ENCODE data around the gene SPECC1L. TPM values are rescaled to one million over a fixed set of nuclear protein-coding genes. Genes with fewer than 3 reads are reported as not detected.
A peak's percentile ranks its signal among the peaks of the same experiment; 100 is the strongest.

SPECC1L gene
- total and polyA plus RNA-seq, 7 experiments from 2014 or later, result 14.6 to 69.0 (median 39.9) TPM

DNA sequence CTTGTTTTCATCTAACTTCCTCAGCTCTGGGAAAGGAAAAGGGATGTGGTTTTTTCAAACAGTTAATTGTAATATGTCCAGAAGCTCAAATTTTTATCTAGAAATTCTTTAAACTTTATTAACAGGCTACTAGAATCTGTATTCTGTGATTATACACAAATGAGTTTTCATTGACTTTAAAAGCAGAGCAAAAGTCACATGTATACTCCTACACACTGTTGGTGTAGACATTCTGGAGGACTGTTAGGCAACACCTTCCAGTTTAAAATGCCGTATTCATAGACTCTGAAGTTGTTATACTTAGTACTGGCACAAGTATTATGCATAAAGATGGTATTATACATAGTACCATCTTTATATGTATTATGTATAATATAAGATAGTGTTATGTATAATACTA is 64.9 kb downstream of the SPECC1L start:
- ChIA-PET CTCF (no interaction called here), POLR2A (no interaction called here)
- intact Hi-C loops (cut with micrococcal nuclease), result no loop called here
- no peaks in the 10 kb centered on the region for H3K27me3 Mint-ChIP-seq
- H3K4me3 Mint-ChIP-seq, result peak overlapping the region in 2 of 10 donors; percentile 25 to 30
- DNase-seq (no peak), ATAC-seq (no peak)
- peak overlapping the region in 5 of 9 donors; percentile 35 to 77 (median 58) for H3K27ac Mint-ChIP-seq
- H3K4me3 ChIP-seq (ENCODE audit: low read length), result no peak overlapping the region
- H3K4me1 ChIP-seq (ENCODE audit: control insufficient read depth in 2 of 2, insufficient read depth in 2 of 2, low read length in 2 of 2), result no peaks in the 10 kb centered on the region
- H3K4me1 Mint-ChIP-seq, result peaks cover 9 to 23% (median 13%) of the 10 kb centered on the region in 7 donors
- H3K27me3 ChIP-seq (ENCODE audit: control insufficient read depth in 2 of 2, insufficient read depth in 2 of 2, low read length in 2 of 2), result no peaks in the 10 kb centered on the region
- no peaks in the 10 kb centered on the region for H3K9me3 ChIP-seq (ENCODE audit: control insufficient read depth in 2 of 3, low read length in 3 of 3)
- no peak overlapping the region for H3K27ac ChIP-seq (ENCODE audit: low read depth, low read length)
- peaks cover 9 to 39% (median 18%) of the 10 kb centered on the region in 5 donors for H3K36me3 Mint-ChIP-seq
- H3K36me3 ChIP-seq (ENCODE audit: control insufficient read depth in 2 of 3, insufficient read depth in 3 of 3, low read length in 3 of 3), result peaks cover 0 to 55% (median 18%) of the 10 kb centered on the region in 3 experiments
- H3K9me3 Mint-ChIP-seq, result no peaks in the 10 kb centered on the region

DNA sequence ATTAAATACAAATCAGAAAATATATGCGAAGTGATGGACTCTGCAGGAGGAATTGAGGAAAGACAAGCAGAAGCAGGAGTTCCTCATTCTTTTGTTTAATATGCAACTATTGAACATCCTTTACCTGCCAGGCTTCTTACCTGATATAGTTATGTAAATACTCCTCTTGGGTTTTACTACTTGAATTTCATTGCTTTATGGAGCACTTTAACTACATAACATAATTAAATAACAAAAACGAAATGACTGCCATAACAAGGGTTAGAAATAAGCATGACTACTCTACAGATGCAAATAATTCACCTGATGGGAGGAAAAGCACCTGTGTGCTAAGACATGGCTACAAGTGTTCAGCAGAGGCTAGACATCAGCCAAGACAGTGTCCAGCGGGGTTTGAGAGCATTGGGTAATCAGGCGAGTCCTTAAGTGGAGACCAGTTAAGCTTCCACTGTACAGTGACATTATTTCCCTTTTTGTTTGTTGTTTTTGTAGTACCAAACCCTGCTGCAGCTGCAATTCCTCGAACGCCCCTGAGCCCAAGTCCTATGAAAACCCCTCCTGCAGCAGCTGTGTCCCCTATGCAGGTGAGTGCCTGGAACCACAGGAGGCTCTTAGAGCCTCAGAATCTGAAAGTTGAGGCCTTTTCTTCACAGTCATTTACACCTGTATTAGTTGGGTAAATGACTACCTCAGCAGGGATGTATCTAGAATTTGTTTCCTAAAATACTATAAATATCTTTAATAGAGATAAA is 67.4 kb downstream of the SPECC1L start:
- peaks cover 0 to 58% (median 18%) of the 10 kb centered on the region in 3 experiments for H3K36me3 ChIP-seq (ENCODE audit: control insufficient read depth in 2 of 3, insufficient read depth in 3 of 3, low read length in 3 of 3)
- no peak overlapping the region for H3K4me3 ChIP-seq (ENCODE audit: low read length)
- ChIA-PET POLR2A (no interaction called here), CTCF (no interaction called here)
- H3K27ac ChIP-seq (ENCODE audit: low read depth, low read length), result no peak overlapping the region
- peaks cover 8 to 20% (median 10%) of the 10 kb centered on the region in 7 donors for H3K4me1 Mint-ChIP-seq
- no peak overlapping the region for H3K27ac Mint-ChIP-seq
- DNase-seq (no peak), ATAC-seq (no peak)
- H3K36me3 Mint-ChIP-seq, result peaks cover 9 to 49% (median 32%) of the 10 kb centered on the region in 5 donors
- no peaks in the 10 kb centered on the region for H3K9me3 Mint-ChIP-seq
- no peaks in the 10 kb centered on the region for H3K27me3 ChIP-seq (ENCODE audit: control insufficient read depth in 2 of 2, insufficient read depth in 2 of 2, low read length in 2 of 2)
- H3K9me3 ChIP-seq (ENCODE audit: control insufficient read depth in 2 of 3, low read length in 3 of 3), result no peaks in the 10 kb centered on the region
- intact Hi-C loops (cut with micrococcal nuclease), result no loop called here
- no peaks in the 10 kb centered on the region for H3K4me1 ChIP-seq (ENCODE audit: control insufficient read depth in 2 of 2, insufficient read depth in 2 of 2, low read length in 2 of 2)
- H3K4me3 Mint-ChIP-seq, result no peak overlapping the region
- no peaks in the 10 kb centered on the region for H3K27me3 Mint-ChIP-seq

DNA sequence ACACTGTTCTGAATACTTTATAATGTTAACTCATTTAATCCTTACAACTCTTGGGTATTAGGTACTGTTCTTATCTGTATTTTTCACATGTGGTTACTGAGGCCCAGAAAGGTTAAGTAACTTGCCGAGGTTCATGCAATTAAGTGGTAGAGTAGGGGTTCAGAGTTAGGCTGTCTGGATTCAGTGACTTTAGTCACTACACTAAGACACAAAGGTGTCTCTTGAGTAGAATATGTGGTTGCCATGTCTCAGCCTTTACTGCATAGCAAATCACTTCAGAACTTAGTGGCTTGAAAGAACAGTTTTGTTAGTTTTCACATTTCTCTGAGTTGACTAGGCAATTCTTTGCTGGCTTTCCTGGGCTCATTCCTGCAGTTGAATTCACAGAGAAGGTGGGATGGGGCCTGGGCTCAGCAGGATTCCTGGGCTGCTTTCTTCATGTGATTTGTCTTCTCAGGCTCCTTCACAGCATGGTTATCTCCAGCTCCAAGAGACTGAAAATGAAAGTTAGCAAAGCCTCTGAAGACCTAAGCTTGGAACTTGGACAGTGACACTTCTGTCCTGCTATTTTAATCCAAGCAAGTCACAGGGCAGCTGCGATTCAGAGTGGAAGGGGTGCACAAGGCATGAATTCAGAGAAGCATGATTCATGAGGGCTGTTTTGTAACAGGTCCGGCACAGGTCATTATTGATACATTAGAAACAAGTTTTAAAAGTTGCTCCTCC is 68.3 kb downstream of the SPECC1L start:
- no peak overlapping the region for H3K27ac ChIP-seq (ENCODE audit: low read depth, low read length)
- no peaks in the 10 kb centered on the region for H3K4me1 ChIP-seq (ENCODE audit: control insufficient read depth in 2 of 2, insufficient read depth in 2 of 2, low read length in 2 of 2)
- CTCF ChIA-PET, result no interaction called here
- DNase-seq, result no peak
- no peaks in the 10 kb centered on the region for H3K9me3 ChIP-seq (ENCODE audit: control insufficient read depth in 2 of 3, low read length in 3 of 3)
- no peaks in the 10 kb centered on the region for H3K27me3 Mint-ChIP-seq
- no peaks in the 10 kb centered on the region for H3K9me3 Mint-ChIP-seq
- intact Hi-C loops (cut with micrococcal nuclease), result no loop called here
- ATAC-seq, result no peak
- no peak overlapping the region for H3K4me3 Mint-ChIP-seq
- no peak overlapping the region for H3K4me3 ChIP-seq (ENCODE audit: low read length)
- H3K27me3 ChIP-seq (ENCODE audit: control insufficient read depth in 2 of 2, insufficient read depth in 2 of 2, low read length in 2 of 2), result no peaks in the 10 kb centered on the region
- H3K36me3 Mint-ChIP-seq, result peaks cover 9 to 49% (median 32%) of the 10 kb centered on the region in 5 donors
- no peak overlapping the region for H3K27ac Mint-ChIP-seq
- POLR2A ChIA-PET, result no interaction called here
- peaks cover 0 to 66% (median 18%) of the 10 kb centered on the region in 3 experiments for H3K36me3 ChIP-seq (ENCODE audit: control insufficient read depth in 2 of 3, insufficient read depth in 3 of 3, low read length in 3 of 3)
- peaks cover 8 to 20% (median 10%) of the 10 kb centered on the region in 7 donors for H3K4me1 Mint-ChIP-seq

DNA sequence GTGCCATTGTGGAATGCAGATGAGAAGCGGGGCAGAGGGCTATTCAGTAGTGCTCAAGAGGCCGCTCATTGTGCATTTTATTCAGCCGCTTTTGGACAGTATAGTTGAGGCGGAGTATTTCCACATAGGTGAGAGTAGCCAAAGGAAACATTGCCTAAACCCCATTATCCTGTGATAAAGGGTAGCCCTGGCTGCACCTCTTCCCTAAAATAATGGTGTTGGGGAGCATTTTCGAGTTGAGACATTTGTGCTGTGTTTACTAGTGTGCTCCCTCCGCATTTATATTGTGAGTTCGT is 68.8 kb downstream of the SPECC1L start:
- H3K9me3 Mint-ChIP-seq, result no peaks in the 10 kb centered on the region
- CTCF ChIA-PET, result no interaction called here
- Histone ChIP-seq H3K27ac (ENCODE audit: low read depth, low read length) (no peak overlapping the region), H3K27me3 (ENCODE audit: control insufficient read depth in 2 of 2, insufficient read depth in 2 of 2, low read length in 2 of 2) (no peaks in the 10 kb centered on the region), H3K4me3 (ENCODE audit: low read length) (no peak overlapping the region), H3K4me1 (ENCODE audit: control insufficient read depth in 2 of 2, insufficient read depth in 2 of 2, low read length in 2 of 2) (no peaks in the 10 kb centered on the region), H3K9me3 (ENCODE audit: control insufficient read depth in 2 of 3, low read length in 3 of 3) (no peaks in the 10 kb centered on the region), H3K36me3 (ENCODE audit: control insufficient read depth in 2 of 3, insufficient read depth in 3 of 3, low read length in 3 of 3) (peaks cover 0 to 67% (median 16%) of the 10 kb centered on the region in 3 experiments)
- no peak for DNase-seq
- no peak overlapping the region for H3K27ac Mint-ChIP-seq
- H3K4me1 Mint-ChIP-seq, result peaks cover 8 to 18% (median 10%) of the 10 kb centered on the region in 7 donors
- intact Hi-C loops (cut with micrococcal nuclease), result no loop called here
- POLR2A ChIA-PET, result no interaction called here
- H3K27me3 Mint-ChIP-seq, result no peaks in the 10 kb centered on the region
- H3K4me3 Mint-ChIP-seq, result no peak overlapping the region
- peaks cover 9 to 54% (median 29%) of the 10 kb centered on the region in 5 donors for H3K36me3 Mint-ChIP-seq
- ATAC-seq, result no peak

DNA sequence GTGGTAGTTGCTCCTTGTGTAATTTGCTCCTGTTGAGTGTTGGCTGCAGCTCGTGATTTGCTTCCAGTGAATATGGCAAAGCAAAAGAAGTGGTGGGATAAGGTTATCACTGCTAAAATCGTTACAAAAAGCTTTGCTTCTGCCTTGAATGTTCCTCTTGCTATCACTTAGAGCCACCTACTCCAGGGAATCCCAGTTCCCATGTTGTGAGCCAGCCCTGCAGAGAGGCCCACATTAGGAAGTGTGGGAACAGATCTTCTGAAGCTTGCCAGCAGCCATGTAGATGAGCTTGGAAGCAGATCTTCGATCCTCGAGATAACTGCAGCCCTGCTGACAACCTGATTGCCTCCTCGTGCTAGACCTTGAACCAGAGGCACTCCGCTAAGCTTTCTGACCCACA is 71.0 kb downstream of the SPECC1L start:
- ChIA-PET CTCF (no interaction called here), POLR2A (no interaction called here)
- H3K4me1 Mint-ChIP-seq, result peaks cover 0 to 7% (median 0%) of the 10 kb centered on the region in 7 donors
- H3K27ac Mint-ChIP-seq, result no peak overlapping the region
- Histone ChIP-seq H3K4me1 (ENCODE audit: control insufficient read depth in 2 of 2, insufficient read depth in 2 of 2, low read length in 2 of 2) (no peaks in the 10 kb centered on the region), H3K4me3 (ENCODE audit: low read length) (no peak overlapping the region), H3K9me3 (ENCODE audit: control insufficient read depth in 2 of 3, low read length in 3 of 3) (no peaks in the 10 kb centered on the region), H3K27ac (ENCODE audit: low read depth, low read length) (no peak overlapping the region), H3K36me3 (ENCODE audit: control insufficient read depth in 2 of 3, insufficient read depth in 3 of 3, low read length in 3 of 3) (peaks cover 0 to 57% (median 11%) of the 10 kb centered on the region in 3 experiments), H3K27me3 (ENCODE audit: control insufficient read depth in 2 of 2, insufficient read depth in 2 of 2, low read length in 2 of 2) (no peaks in the 10 kb centered on the region)
- intact Hi-C loops (cut with micrococcal nuclease), result no loop called here
- peaks cover 0 to 60% (median 20%) of the 10 kb centered on the region in 5 donors for H3K36me3 Mint-ChIP-seq
- ATAC-seq (no peak), DNase-seq (no peak)
- H3K9me3 Mint-ChIP-seq, result no peaks in the 10 kb centered on the region
- no peak overlapping the region for H3K4me3 Mint-ChIP-seq
- H3K27me3 Mint-ChIP-seq, result no peaks in the 10 kb centered on the region

DNA sequence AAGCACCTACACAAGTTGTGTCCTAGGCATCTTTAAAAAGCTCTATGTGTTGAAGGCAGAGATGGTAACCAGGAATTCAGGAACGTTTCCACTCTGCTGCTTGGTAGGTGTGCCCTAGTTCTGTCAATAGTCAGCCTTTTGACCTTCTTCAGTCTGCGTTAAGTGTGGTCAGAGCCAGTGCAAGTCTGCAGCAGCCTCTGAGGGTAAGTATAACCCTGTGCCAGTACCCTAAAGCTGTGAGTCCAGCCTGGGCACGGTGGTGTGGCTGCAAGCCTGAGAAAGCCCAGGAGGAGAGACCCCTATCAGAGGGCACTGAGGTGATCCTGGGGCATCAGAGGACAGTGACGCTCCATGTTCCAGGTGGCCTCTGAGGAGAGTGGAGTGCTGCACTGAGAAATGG is 80.0 kb downstream of the SPECC1L start:
- Histone ChIP-seq H3K4me3 (ENCODE audit: low read length) (no peak overlapping the region), H3K4me1 (ENCODE audit: control insufficient read depth in 2 of 2, insufficient read depth in 2 of 2, low read length in 2 of 2) (no peaks in the 10 kb centered on the region), H3K9me3 (ENCODE audit: control insufficient read depth in 2 of 3, low read length in 3 of 3) (no peaks in the 10 kb centered on the region), H3K36me3 (ENCODE audit: control insufficient read depth in 2 of 3, insufficient read depth in 3 of 3, low read length in 3 of 3) (peaks cover 14 to 70% (median 15%) of the 10 kb centered on the region in 3 experiments), H3K27me3 (ENCODE audit: control insufficient read depth in 2 of 2, insufficient read depth in 2 of 2, low read length in 2 of 2) (no peaks in the 10 kb centered on the region), H3K27ac (ENCODE audit: low read depth, low read length) (no peak overlapping the region)
- Mint-ChIP-seq H3K27ac (peak overlapping the region in 1 of 9 donors; percentile 36), H3K36me3 (peaks cover 25 to 73% (median 47%) of the 10 kb centered on the region in 5 donors), H3K4me3 (no peak overlapping the region), H3K4me1 (peaks cover 0 to 7% (median 0%) of the 10 kb centered on the region in 7 donors), H3K9me3 (peaks cover 0 to 5% (median 0%) of the 10 kb centered on the region in 11 donors), H3K27me3 (no peaks in the 10 kb centered on the region)
- ATAC-seq (no peak), DNase-seq (no peak)
- ChIA-PET POLR2A (interaction anchor here (0.7 kb wide), 1 partner anchor 9 kb away, joined by 3 read pairs; no protein-coding TSS in a partner anchor), CTCF (no interaction called here)
- intact Hi-C loops (cut with micrococcal nuclease), result loop anchor here in 1 of 2 donors (5.0 kb wide), 1 partner anchor 38 kb away; no protein-coding TSS in a partner anchor

Data from naive thymus-derived CD4-positive, alpha-beta T cell (primary cell).